NT2/D1 (cell line): ENCODE data around the gene TRAIP.

Experiments
- SUZ12 ChIP-seq: IDR thresholded peaks from 2 replicates; pipeline ENCODE4 v1.6.1; 2011; ENCODE audit not compliant: insufficient read length, insufficient read depth; ENCODE audit errors: extremely low read depth
- YY1 ChIP-seq: IDR thresholded peaks from 2 replicates; pipeline ENCODE4 v1.6.1; 2011; ENCODE audit not compliant: insufficient read length, insufficient read depth
- ZNF274 ChIP-seq: IDR thresholded peaks from 2 replicates; pipeline ENCODE4 v1.6.1; 2011; ENCODE audit warnings: mild to moderate bottlenecking, low read depth, low read length

GRCh38 chr3:49794926-49795905 lies 61.1 kb downstream of the TRAIP start:
- no peak for TF ChIP-seq YY1
- TF ChIP-seq SUZ12: no peak
- no peak for TF ChIP-seq ZNF274
